ENCODE data around the gene SKP2. TPM values are rescaled to one million over a fixed set of nuclear protein-coding genes. Genes with fewer than 3 reads are reported as not detected.
"Not testable (repeated sequence)": the region's sequence is repeated elsewhere in the genome, so short reads cannot be mapped to it uniquely, and the experiment has no call there.

SKP2 gene
- total RNA-seq, 1 experiment from 2014 or later = 90.0 TPM

- no peak overlapping the region for H3K4me3 ChIP-seq (ENCODE audit: insufficient read depth, low read depth, low read length)
- peaks cover 12% of the 10 kb centered on the region for H3K36me3 ChIP-seq (replicated peaks; ENCODE audit: control insufficient read depth, insufficient read depth, low read length)
- no peaks in the 10 kb centered on the region for H3K27me3 ChIP-seq (ENCODE audit: control insufficient read depth, insufficient read depth, low read length)
- DNase-seq = no peak
Observed at GRCh38 chr5:36172599-36172998, 20.7 kb downstream of the SKP2 start.

- peaks cover 11% of the 10 kb centered on the region for H3K36me3 ChIP-seq (replicated peaks; ENCODE audit: control insufficient read depth, insufficient read depth, low read length)
Observed at GRCh38 chr5:36173426-36173825, 21.5 kb downstream of the SKP2 start.

GRCh38 chr5:36174119-36174518 lies 22.2 kb downstream of the SKP2 start:
- peaks cover 13% of the 10 kb centered on the region for H3K36me3 ChIP-seq (replicated peaks; ENCODE audit: control insufficient read depth, insufficient read depth, low read length)
- DNase-seq = no peak
- no peak overlapping the region for H3K4me3 ChIP-seq (ENCODE audit: insufficient read depth, low read depth, low read length)
- H3K27me3 ChIP-seq (ENCODE audit: control insufficient read depth, insufficient read depth, low read length) = no peaks in the 10 kb centered on the region

More at GRCh38 chr5:36173426-36173825, 21.5 kb downstream of the SKP2 start:
- Histone ChIP-seq H3K27me3 (ENCODE audit: control insufficient read depth, insufficient read depth, low read length) (no peaks in the 10 kb centered on the region), H3K4me3 (ENCODE audit: insufficient read depth, low read depth, low read length) (no peak overlapping the region)
- no peak for DNase-seq

DNA sequence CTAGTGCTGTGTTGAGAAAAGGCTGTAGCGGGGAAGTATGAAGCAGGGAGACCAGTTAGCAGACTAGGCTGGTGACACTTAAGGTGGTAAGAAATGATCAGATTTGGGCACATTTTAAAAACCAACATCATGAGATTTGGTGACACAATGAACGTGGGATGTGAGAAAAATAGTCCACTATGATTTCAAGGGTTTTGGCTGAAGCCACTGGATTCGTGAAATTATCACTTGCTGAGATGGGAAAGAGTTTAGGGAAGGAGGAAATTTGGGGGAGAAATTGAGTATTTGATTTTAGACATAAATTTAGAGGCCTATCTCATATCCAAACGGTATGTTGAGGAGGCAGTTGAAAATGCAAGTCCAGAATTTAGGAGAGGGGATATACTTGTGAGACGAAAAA lies 23.1 kb downstream of the SKP2 start:
- H3K36me3 ChIP-seq (replicated peaks; ENCODE audit: control insufficient read depth, insufficient read depth, low read length) = peaks cover 13% of the 10 kb centered on the region
- no peak for DNase-seq
- H3K27me3 ChIP-seq (ENCODE audit: control insufficient read depth, insufficient read depth, low read length) = no peaks in the 10 kb centered on the region
- no peak overlapping the region for H3K4me3 ChIP-seq (ENCODE audit: insufficient read depth, low read depth, low read length)

DNA sequence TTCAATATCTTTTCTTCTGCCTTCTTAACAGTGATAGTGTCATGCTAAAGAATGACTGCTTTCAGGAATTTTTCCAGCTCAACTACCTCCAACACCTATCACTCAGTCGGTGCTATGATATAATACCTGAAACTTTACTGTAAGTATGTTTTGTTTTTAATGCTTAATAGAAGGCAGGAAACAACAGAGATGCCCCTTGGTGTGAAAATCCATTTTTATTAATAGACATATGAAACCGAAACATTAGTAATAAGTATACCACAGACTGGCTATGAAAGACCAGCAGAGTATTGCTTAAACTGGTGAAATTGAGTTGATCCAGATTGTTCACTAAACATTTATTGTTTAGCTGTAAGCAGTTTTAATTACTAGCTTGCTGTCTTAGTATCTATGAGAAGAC lies 25.2 kb downstream of the SKP2 start:
- Histone ChIP-seq H3K4me3 (ENCODE audit: insufficient read depth, low read depth, low read length) (no peak overlapping the region), H3K27me3 (ENCODE audit: control insufficient read depth, insufficient read depth, low read length) (no peaks in the 10 kb centered on the region), H3K36me3 (replicated peaks; ENCODE audit: control insufficient read depth, insufficient read depth, low read length) (peaks cover 8% of the 10 kb centered on the region)
- no peak for DNase-seq

GRCh38 chr5:36177715-36178523 lies 26.0 kb downstream of the SKP2 start:
- peak; percentile 7 for DNase-seq
- H3K27me3 ChIP-seq (ENCODE audit: control insufficient read depth, insufficient read depth, low read length) = no peaks in the 10 kb centered on the region
- peaks cover 8% of the 10 kb centered on the region for H3K36me3 ChIP-seq (replicated peaks; ENCODE audit: control insufficient read depth, insufficient read depth, low read length)
- no peak overlapping the region for H3K4me3 ChIP-seq (ENCODE audit: insufficient read depth, low read depth, low read length)

GRCh38 chr5:36178524-36178890 lies 26.6 kb downstream of the SKP2 start:
- no peak for DNase-seq
- H3K27me3 ChIP-seq (ENCODE audit: control insufficient read depth, insufficient read depth, low read length) = no peaks in the 10 kb centered on the region
- no peak overlapping the region for H3K4me3 ChIP-seq (ENCODE audit: insufficient read depth, low read depth, low read length)
- H3K36me3 ChIP-seq (replicated peaks; ENCODE audit: control insufficient read depth, insufficient read depth, low read length) = peaks cover 8% of the 10 kb centered on the region

DNA sequence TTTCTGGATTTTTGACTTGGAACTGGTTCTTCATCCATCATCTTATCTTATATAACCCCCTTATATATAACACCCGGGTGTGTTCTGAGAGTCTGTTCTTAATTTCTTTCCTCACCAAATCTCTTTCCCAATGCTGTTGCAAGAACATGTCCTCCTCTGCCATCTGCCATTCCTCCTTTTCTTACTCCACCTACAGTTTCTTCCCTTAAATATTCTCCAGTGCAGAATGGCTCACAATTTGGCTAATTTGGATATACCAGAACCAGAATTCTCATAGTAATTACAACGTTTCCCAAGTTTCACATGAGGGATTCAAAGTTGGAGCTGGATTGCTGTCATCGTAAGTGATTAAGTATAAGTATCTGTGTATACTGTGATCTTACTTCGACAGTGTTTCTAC lies 28.0 kb downstream of the SKP2 start:
- H3K27me3 ChIP-seq (ENCODE audit: control insufficient read depth, insufficient read depth, low read length) = no peaks in the 10 kb centered on the region
- no peak overlapping the region for H3K4me3 ChIP-seq (ENCODE audit: insufficient read depth, low read depth, low read length)
- H3K36me3 ChIP-seq (replicated peaks; ENCODE audit: control insufficient read depth, insufficient read depth, low read length) = peaks cover 5% of the 10 kb centered on the region
- DNase-seq = no peak

- no peaks in the 10 kb centered on the region for H3K27me3 ChIP-seq (ENCODE audit: control insufficient read depth, insufficient read depth, low read length)
- peaks cover 5% of the 10 kb centered on the region for H3K36me3 ChIP-seq (replicated peaks; ENCODE audit: control insufficient read depth, insufficient read depth, low read length)
- H3K4me3 ChIP-seq (ENCODE audit: insufficient read depth, low read depth, low read length) = no peak overlapping the region
- DNase-seq = no peak
Observed at GRCh38 chr5:36180556-36181350, 28.8 kb downstream of the SKP2 start.

DNA sequence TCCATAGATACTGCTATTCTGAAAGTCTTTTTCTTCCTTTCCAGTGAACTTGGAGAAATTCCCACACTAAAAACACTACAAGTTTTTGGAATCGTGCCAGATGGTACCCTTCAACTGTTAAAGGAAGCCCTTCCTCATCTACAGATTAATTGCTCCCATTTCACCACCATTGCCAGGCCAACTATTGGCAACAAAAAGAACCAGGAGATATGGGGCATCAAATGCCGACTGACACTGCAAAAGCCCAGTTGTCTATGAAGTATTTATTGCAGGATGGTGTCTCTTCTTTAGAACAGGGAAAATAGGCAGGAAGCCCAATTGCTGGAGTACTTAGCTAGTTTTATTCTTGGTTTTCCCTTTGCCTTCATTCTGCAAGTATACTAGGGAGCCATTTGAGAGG lies 29.9 kb downstream of the SKP2 start:
- DNase-seq = no peak
- Histone ChIP-seq H3K36me3 (replicated peaks; ENCODE audit: control insufficient read depth, insufficient read depth, low read length) (peaks cover 5% of the 10 kb centered on the region), H3K27me3 (ENCODE audit: control insufficient read depth, insufficient read depth, low read length) (no peaks in the 10 kb centered on the region), H3K4me3 (ENCODE audit: insufficient read depth, low read depth, low read length) (no peak overlapping the region)

DNA sequence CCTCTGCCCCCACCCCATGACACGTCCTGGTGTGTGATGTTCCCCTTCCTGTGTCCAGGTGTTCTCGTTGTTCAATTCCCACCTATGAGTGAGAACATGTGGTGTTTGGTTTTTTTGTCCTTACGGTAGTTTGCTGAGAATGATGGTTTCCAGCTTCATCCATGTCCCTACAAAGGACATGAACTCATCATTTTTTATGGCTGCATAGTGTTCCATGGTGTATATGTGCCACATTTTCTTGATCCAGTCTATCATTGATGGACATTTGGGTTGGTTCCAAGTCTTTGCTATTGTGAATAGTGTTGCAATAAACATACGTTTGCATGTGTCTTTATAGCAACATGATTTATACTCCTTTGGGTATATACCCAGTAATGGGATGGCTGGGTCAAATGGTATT lies 32.5 kb downstream of the SKP2 start:
- not testable (repeated sequence) for DNase-seq; H3K4me3 ChIP-seq (ENCODE audit: insufficient read depth, low read depth, low read length); H3K27me3 ChIP-seq (ENCODE audit: control insufficient read depth, insufficient read depth, low read length); H3K36me3 ChIP-seq (replicated peaks; ENCODE audit: control insufficient read depth, insufficient read depth, low read length)

GRCh38 chr5:36193746-36194145 lies 41.8 kb downstream of the SKP2 start:
- no peak for DNase-seq
- H3K27me3 ChIP-seq (ENCODE audit: control insufficient read depth, insufficient read depth, low read length) = no peaks in the 10 kb centered on the region
- peaks cover 1% of the 10 kb centered on the region; the same call in 1 of the 2 replicates for H3K36me3 ChIP-seq (replicated peaks; ENCODE audit: control insufficient read depth, insufficient read depth, low read length)
- no peak overlapping the region for H3K4me3 ChIP-seq (ENCODE audit: insufficient read depth, low read depth, low read length)

DNA sequence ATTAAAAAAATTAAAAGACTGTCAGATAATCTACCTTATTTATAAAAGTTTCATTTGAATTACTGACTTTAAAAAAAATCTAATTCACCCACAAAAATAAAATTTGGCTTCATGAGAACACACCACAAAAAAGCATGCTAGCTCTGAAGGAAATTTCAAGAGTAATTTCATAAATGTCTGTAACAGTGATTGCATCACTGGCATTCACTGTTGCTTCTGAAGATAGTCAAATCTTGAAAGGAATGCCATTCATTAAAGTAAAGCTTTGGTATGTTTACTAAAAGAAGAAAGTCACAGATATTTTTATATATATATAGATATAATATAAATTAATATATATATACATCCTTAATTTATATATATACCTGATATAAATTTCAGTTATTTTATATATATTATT lies 46.4 kb downstream of the SKP2 start:
- Histone ChIP-seq H3K4me3 (ENCODE audit: insufficient read depth, low read depth, low read length) (no peak overlapping the region), H3K36me3 (replicated peaks; ENCODE audit: control insufficient read depth, insufficient read depth, low read length) (peaks cover 1% of the 10 kb centered on the region; the same call in 1 of the 2 replicates), H3K27me3 (ENCODE audit: control insufficient read depth, insufficient read depth, low read length) (no peaks in the 10 kb centered on the region)
- DNase-seq = no peak

GRCh38 chr5:36198783-36199182 lies 46.9 kb downstream of the SKP2 start:
- H3K27me3 ChIP-seq (ENCODE audit: control insufficient read depth, insufficient read depth, low read length); H3K36me3 ChIP-seq (replicated peaks; ENCODE audit: control insufficient read depth, insufficient read depth, low read length); H3K4me3 ChIP-seq (ENCODE audit: insufficient read depth, low read depth, low read length); DNase-seq: not testable (repeated sequence)

GRCh38 chr5:36199620-36200019 lies 47.7 kb downstream of the SKP2 start:
- Histone ChIP-seq H3K27me3 (ENCODE audit: control insufficient read depth, insufficient read depth, low read length) (no peaks in the 10 kb centered on the region), H3K36me3 (replicated peaks; ENCODE audit: control insufficient read depth, insufficient read depth, low read length) (peaks cover 1% of the 10 kb centered on the region; the same call in 1 of the 2 replicates), H3K4me3 (ENCODE audit: insufficient read depth, low read depth, low read length) (no peak overlapping the region)
- DNase-seq = no peak
